Activated CD8-positive, alpha-beta memory T cell treated with anti-CD3 and anti-CD28 coated beads for 36 hours (primary cell): ENCODE results near the gene NSD1. TPM values are rescaled to one million over a fixed set of nuclear protein-coding genes. Genes with fewer than 3 reads are reported as not detected.

Source experiments
- CTCF ChIA-PET: fragments of 350-600 bp; sonication (Branson Sonifier 250); formaldehyde crosslinking; loops from one replicate; lab custom pipeline; 2021; ENCODE audit warnings: antibody characterized with exemption; lab: Charles Lee
- POLR2A ChIA-PET: fragments of 350-600 bp; sonication (Branson Sonifier 250); formaldehyde crosslinking; loops from one replicate; lab custom pipeline; 2021; ENCODE audit warnings: antibody characterized with exemption; lab: Charles Lee
- total RNA-seq, 2 experiments: library from RNA; stranded (reverse); gene quantifications; one replicate each; pipeline ENCODE4 v1.2.3, GENCODE V29; 2021

NSD1 gene, protein sequence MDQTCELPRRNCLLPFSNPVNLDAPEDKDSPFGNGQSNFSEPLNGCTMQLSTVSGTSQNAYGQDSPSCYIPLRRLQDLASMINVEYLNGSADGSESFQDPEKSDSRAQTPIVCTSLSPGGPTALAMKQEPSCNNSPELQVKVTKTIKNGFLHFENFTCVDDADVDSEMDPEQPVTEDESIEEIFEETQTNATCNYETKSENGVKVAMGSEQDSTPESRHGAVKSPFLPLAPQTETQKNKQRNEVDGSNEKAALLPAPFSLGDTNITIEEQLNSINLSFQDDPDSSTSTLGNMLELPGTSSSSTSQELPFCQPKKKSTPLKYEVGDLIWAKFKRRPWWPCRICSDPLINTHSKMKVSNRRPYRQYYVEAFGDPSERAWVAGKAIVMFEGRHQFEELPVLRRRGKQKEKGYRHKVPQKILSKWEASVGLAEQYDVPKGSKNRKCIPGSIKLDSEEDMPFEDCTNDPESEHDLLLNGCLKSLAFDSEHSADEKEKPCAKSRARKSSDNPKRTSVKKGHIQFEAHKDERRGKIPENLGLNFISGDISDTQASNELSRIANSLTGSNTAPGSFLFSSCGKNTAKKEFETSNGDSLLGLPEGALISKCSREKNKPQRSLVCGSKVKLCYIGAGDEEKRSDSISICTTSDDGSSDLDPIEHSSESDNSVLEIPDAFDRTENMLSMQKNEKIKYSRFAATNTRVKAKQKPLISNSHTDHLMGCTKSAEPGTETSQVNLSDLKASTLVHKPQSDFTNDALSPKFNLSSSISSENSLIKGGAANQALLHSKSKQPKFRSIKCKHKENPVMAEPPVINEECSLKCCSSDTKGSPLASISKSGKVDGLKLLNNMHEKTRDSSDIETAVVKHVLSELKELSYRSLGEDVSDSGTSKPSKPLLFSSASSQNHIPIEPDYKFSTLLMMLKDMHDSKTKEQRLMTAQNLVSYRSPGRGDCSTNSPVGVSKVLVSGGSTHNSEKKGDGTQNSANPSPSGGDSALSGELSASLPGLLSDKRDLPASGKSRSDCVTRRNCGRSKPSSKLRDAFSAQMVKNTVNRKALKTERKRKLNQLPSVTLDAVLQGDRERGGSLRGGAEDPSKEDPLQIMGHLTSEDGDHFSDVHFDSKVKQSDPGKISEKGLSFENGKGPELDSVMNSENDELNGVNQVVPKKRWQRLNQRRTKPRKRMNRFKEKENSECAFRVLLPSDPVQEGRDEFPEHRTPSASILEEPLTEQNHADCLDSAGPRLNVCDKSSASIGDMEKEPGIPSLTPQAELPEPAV (N-terminal part only)
- 10 to 100 TPM; 78.6 to 80.4 TPM for total RNA-seq

DNA sequence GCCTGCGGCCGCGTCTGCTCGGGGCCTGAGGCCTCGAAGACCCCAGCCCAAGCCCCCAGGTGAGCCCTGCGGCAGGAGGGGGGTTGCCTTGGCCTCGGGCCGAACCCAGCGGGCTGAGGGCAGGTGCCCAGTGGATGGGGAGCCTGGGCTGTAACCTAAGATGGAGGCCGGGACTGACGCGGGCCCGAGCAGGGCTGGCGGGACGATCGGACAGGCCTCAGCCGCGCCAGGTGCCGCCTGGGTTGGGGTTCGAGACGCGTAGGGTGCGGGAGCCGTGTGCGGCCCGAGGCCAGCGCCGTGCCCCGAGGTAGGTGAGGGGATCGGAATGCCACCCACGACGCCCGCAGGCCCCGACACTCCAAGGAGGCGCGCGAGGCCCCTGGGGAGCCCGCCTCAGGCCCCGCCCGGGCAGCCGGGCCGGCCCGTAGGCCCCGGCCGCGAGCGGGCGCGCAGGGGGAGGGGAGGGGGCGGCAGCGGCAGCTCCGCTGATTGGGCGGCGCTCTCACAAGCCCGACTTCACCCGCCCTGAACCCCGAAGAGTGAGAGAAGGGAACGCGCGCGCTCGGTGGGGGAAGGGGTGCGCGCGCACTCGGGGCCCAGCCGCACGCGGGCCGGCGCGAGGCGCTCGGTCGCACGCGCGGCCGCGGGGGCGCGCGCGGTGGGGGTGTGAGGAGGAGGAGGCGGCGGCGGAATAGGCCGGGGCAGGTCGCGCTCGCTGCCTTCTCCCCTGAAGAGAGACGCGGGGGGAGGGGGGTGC, at the start of gene NSD1:
NSD1 (plus strand) TSS at position 678 of the 757 bp plus-strand sequence. CDS start 1,331 bp downstream, outside the sequence.
- ChIA-PET CTCF (no interaction called here), POLR2A (interaction anchor here (0.6 kb wide), 1 partner anchor 168 kb away, joined by 3 read pairs; no protein-coding TSS in a partner anchor)

DNA sequence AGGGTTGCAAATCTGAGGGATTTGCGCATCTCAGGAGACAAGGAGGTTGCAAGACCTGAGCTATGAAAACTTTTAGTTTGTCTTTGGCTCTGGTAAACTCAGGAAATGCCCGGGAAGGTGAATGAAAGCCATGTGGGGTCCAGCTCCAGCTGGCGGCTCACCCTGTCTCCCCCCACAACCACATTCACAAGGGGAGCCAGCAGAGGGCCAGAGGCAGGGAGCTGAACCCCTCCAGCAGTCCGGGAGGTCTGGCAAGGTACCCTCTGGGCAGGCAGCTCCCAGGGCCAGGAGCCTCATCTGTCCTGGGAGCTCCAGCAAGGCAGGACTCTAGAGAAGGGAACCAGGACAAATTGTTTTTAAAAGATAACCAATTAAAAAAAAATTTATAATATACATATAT, 49.4 kb upstream of the NSD1 start:
- CTCF ChIA-PET: interaction anchor here (1.7 kb wide), 1 partner anchor 12 kb away, joined by 6 read pairs; no protein-coding TSS in a partner anchor
- POLR2A ChIA-PET: no interaction called here

DNA sequence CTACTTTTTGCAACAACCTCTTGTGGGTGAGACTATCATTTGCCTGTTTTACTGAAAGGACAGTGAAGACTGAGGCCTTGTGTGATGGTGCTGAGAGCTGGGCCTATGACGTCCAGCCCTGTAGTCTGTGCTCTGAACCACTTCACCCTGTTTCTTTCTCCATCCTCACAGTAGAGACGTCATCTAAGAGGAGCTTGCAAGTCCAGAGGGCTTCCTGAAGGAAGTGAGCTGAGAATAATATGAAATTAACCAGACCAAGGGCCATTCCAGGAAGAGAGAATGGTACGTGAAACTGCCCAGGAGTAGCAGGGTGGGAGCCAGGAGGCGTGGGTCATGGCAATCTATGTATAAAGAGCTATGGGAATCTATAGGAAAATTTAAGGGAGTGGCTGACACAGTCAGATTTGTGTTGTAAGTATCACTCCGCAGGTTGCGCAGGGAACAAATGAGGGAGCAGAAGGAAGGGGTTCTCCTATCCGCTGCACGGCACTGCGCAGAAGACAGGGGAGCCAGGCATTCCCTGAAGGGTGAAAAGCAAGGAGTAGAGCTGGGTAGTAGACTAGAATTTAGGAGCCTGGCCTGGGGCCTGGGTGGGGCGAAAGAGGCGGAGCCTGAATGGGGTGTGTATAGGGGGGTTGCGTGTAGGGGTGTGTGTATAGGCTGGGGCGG, 47.5 kb upstream of the NSD1 start:
- CTCF ChIA-PET: interaction anchor here (2.7 to 3.4 kb wide), 2 partner anchors 13 to 27 kb away, joined by 10 to 19 read pairs; no protein-coding TSS in a partner anchor
- POLR2A ChIA-PET: no interaction called here

DNA sequence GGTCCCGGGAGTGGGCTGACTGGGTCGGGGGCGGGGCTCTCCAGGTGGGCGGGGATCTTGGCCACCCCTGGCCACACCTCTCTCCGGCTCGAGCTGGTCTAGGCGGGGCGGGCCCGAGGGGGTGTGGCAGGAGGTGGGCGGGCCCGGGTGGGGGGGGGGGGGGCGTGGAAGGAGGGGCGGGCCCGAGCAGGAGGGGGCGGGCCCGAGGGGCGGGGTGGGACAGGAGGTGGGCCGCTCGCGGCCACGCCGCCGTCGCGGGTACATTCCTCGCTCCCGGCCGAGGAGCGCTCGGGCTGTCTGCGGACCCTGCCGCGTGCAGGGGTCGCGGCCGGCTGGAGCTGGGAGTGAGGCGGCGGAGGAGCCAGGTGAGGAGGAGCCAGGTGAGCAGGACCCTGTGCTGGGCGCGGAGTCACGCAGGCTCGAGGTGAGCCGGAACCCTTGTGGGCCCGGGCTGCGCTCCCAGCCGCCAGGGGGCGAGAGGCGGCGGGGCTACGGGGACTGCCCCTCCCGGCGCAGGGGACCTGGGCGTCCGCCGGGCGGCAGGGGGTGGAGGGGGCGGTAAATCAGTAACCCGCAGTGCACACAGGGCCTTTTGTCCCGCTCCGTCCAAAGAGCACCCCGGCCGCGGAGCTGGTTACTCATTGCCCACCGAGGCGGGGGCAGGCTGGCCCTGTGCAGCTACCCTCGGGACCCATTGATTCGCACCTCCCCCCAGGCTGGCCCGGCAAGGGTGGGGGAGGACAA, 46.7 kb upstream of the NSD1 start, which contains the start of gene FGFR4:
FGFR4 (plus strand) TSS at position 262 of the 744 bp plus-strand sequence. CDS start 2,688 bp downstream, outside the sequence.
- POLR2A ChIA-PET: interaction anchor here (0.8 kb wide), 1 partner anchor 29 kb away, joined by 3 read pairs; no protein-coding TSS in a partner anchor
- CTCF ChIA-PET: interaction anchor here (1.0 to 3.4 kb wide), 3 partner anchors 14 to 26 kb away, joined by 3 to 19 read pairs (median 10); no protein-coding TSS in a partner anchor

DNA sequence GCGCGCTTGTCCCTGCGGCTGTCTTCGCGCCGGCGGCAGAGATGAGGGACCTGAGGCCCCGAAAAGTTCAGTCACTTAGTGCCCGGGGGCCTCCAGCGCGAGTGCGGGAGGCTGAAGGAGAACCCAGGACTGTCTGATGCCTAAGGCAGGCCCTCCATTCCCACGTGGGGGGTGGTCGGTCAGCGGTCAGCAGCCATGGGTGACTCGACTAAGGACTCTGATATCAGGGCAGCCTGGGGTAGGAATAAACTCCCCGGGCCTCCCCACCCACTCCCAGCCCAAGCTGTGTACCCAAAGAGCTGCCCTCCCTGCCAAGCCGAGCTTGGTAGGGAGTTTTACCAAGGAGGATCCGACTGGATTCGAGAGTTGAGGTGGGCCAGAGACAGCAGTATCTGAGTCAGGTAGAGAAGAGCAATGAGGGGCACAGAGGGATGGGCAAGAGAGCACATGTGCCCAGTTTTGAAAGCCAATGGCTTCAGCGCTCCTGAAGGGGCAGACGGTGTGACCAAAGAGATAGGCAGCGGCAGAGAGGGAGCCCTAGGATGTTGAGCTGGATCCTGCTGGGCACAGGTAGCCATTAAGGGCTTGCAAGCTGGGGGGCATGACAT, 46.1 kb upstream of the NSD1 start:
- CTCF ChIA-PET: interaction anchor here (0.7 to 3.4 kb wide), 4 partner anchors 14 to 25 kb away, joined by 3 to 19 read pairs (median 6); no protein-coding TSS in a partner anchor
- POLR2A ChIA-PET: interaction anchor here (0.8 kb wide), 1 partner anchor 29 kb away, joined by 3 read pairs; no protein-coding TSS in a partner anchor

DNA sequence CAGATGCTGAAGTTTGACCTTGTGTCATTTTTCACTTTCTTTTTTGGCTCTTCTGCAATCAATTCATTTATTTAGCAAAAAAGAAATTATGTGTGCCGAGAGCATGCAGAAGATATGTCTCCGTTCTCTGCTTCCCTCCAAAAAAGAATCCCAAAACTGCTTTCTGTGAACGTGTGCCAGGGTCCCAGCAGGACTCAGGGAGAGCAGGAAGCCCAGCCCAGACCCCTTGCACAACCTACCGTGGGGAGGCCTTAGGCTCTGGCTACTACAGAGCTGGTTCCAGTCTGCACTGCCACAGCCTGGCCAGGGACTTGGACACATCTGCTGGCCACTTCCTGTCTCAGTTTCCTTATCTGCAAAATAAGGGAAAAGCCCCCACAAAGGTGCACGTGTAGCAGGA, 44.4 kb upstream of the NSD1 start:
- ChIA-PET CTCF (interaction anchor here (1.2 kb wide), 1 partner anchor 17 kb away, joined by 4 read pairs; no protein-coding TSS in a partner anchor), POLR2A (no interaction called here)

DNA sequence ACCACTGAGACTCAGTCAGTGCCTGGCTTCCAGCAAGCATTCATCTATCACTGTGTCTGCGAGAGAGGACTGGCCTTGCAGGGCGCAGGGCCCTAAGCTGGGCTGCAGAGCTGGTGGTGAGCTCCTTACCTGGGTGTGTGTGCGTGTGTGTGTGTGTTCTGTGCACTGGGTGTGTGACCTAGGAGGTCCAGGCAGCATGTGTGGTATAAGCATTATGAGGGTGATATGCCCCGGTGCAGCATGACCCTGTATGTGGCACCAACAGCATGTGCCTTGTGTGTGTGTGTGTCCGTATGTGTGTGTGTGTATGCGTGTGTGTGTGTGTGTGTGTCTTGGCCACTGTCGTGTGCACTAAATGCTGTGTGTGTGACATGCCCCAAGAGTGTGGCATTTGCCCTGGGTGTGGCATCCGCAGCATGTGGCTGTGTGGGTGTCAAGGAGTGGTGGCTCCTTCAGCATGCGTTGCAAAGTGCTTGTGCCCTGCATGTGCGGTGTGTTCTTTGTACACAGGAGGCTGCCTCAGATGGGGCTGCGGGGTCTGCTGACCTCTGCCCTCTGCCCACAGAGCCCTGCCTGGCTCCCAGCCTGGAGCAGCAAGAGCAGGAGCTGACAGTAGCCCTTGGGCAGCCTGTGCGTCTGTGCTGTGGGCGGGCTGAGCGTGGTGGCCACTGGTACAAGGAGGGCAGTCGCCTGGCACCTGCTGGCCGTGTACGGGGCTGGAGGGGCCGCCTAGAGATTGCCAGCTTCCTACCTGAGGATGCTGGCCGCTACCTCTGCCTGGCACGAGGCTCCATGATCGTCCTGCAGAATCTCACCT, 43.5 kb upstream of the NSD1 start:
- CTCF ChIA-PET: interaction anchor here (1.2 kb wide), 1 partner anchor 18 kb away, joined by 4 read pairs; no protein-coding TSS in a partner anchor
- POLR2A ChIA-PET: no interaction called here

DNA sequence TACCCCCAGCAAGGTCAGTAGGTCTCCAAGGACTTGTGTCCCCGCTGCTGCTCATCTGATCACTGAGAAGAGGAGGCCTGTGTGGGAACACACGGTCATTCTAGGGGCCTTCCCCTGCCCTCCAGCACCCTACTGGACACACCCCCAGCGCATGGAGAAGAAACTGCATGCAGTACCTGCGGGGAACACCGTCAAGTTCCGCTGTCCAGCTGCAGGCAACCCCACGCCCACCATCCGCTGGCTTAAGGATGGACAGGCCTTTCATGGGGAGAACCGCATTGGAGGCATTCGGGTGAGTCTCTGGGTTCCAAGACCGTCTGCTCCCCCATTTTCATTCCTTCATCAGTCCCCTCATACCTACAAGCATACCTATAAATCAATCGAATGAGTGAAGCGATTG, 42.8 kb upstream of the NSD1 start:
- ChIA-PET POLR2A (no interaction called here), CTCF (no interaction called here)

DNA sequence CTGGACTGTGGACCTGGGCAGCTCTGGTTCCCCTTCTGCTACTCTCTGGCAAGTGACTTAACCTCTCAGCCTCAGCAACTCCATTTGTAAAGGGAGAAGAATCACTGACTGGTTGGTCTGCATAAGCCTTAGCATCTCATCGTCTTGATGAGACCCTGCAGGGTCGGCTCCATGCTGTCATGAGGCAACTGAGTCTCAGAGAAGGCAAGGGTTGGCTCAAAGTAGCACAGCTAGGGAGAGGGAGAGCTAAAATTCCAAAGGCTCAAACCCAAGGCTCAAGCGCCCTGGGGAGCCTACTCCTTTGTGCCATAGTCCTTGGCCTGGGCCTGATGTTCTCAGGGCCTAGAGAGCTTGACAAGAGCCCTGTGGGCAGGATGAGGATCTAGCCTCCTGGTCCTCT, 42.3 kb upstream of the NSD1 start:
- ChIA-PET CTCF (no interaction called here), POLR2A (no interaction called here)

DNA sequence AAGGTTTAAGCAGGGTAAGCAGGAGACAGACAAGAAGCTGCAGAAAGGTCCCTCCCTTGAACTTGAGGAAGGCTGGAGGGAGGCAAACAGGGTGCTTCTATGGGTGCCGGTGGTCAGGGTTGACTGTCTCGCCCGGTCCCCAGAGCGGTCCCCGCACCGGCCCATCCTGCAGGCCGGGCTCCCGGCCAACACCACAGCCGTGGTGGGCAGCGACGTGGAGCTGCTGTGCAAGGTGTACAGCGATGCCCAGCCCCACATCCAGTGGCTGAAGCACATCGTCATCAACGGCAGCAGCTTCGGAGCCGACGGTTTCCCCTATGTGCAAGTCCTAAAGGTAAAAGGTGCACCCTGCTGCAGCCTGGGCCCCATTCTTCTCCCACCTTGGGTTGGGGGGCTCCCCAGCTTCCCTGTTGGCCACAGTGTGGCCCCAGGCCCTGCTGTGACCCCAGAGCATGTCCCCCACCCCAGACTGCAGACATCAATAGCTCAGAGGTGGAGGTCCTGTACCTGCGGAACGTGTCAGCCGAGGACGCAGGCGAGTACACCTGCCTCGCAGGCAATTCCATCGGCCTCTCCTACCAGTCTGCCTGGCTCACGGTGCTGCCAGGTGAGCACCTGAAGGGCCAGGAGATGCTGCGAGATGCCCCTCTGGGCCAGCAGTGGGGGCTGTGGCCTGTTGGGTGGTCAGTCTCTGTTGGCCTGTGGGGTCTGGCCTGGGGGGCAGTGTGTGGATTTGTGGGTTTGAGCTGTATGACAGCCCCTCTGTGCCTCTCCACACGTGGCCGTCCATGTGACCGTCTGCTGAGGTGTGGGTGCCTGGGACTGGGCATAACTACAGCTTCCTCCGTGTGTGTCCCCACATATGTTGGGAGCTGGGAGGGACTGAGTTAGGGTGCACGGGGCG, 41.1 kb upstream of the NSD1 start:
- POLR2A ChIA-PET: no interaction called here
- CTCF ChIA-PET: no interaction called here

DNA sequence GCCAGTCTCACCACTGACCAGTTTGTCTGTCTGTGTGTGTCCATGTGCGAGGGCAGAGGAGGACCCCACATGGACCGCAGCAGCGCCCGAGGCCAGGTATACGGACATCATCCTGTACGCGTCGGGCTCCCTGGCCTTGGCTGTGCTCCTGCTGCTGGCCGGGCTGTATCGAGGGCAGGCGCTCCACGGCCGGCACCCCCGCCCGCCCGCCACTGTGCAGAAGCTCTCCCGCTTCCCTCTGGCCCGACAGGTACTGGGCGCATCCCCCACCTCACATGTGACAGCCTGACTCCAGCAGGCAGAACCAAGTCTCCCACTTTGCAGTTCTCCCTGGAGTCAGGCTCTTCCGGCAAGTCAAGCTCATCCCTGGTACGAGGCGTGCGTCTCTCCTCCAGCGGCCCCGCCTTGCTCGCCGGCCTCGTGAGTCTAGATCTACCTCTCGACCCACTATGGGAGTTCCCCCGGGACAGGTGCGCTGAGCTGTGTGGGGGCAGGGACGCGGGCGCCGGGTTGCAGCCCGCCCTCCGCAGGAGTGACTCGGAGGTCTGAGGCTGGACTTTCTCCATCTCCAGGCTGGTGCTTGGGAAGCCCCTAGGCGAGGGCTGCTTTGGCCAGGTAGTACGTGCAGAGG, 40.4 kb upstream of the NSD1 start:
- POLR2A ChIA-PET: no interaction called here
- CTCF ChIA-PET: no interaction called here

DNA sequence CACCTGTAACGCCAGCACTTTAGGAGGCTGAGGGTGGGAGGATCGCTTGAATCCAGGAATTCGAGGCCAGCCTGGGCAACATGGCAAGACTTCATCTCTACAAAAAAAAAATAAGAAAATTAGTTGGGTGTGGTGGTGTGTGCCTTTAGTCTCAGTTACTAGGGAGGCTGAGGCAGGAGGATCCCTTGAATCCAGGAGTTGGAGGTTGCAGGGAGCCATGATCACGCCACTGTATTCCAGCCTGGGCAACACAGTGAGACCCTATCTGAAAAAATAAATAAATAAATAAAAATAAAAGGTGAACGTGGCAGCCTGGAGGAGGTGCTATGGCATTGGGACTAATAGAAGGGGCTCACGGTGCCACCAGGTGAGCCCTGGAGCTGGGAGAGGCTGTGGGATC, 39.8 kb upstream of the NSD1 start:
- POLR2A ChIA-PET: no interaction called here
- CTCF ChIA-PET: no interaction called here

DNA sequence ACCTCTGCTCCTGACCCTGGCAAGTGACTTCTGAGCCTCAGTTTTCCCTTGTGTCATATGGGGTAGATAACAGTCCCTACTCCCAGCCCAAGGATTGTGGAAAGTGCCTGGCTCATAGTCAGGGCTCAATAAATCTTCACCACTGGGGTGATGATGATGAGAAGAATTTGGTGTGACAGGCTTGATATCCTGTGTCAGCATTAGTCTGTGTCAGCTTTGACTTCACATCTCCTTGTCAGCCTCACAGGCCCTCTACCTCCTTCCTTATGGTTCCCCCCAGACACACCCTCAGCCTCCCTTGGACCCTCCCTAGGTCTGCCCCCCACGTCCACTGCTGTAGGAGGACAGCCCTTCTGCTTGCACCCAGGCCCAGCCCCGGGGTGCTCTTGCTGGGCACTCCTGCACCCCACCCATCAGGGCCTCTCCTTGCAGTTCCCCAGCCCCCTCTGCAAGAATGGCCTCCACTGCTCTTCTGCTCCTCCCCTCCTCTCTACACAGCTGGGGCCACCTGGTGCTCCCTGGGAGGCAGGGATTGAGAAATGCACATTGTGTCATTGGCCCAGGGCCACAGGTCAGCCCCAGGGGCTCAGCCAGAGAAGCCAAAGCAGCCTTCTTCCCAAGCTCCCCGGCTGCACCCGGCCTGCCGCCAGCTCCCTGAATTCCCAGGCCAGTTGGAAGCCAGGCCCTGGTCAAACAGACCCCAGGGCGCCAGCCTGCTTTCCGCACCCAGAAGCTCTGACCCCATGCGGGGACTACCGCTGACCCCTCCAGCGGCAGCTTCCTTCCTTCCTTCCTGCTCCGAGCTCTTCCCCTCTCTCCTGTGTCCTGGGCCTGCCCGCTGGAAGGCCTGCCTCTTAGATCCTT, 39.1 kb upstream of the NSD1 start:
- ChIA-PET POLR2A (interaction anchor here (0.6 kb wide), 1 partner anchor 428 kb away, joined by 5 read pairs; no protein-coding TSS in a partner anchor), CTCF (no interaction called here)
